Astrocyte (in vitro differentiated cells and primary cell): ENCODE measurements around the gene MARCHF9.

Source experiments
- CTCF ChIP-seq: IDR thresholded peaks from 2 replicates; pipeline ENCODE4 v1.5.1; 2011; ENCODE audit warnings: low read depth, mild to moderate bottlenecking, inconsistent platforms, low read length, moderate library complexity; ENCODE audit not compliant: insufficient read depth
- EZH2 ChIP-seq: IDR thresholded peaks from 2 replicates; pipeline ENCODE4 v1.6.1; 2012; ENCODE audit warnings: mild to moderate bottlenecking, low read length, inconsistent platforms; ENCODE audit not compliant: insufficient read depth

GRCh38 chr12:57802607-57803006 lies 47.7 kb downstream of the MARCHF9 start:
- no peak for TF ChIP-seq EZH2
- TF ChIP-seq CTCF = no peak
